Pancreas (tissue), 10 donors: Measurements from ENCODE around the gene RBBP8NL. TPM values are rescaled to one million over a fixed set of nuclear protein-coding genes. Genes with fewer than 3 reads are reported as not detected.
"Not testable (repeated sequence)": the region's sequence is repeated elsewhere in the genome, so short reads cannot be mapped to it uniquely, and the experiment has no call there.

Experiments used
- ATAC-seq, 4 donors: fragments of 200-7000 bp; cut with Tn5 transposase; one replicate each; pipeline versions ENCODE4 v1.8.0 to v1.9.1; 2020; ENCODE audit warnings: mild to moderate bottlenecking in 4 of 4, moderate library complexity in 4 of 4
- DNase-seq, 6 donors: peaks; one replicate each; pipeline ENCODE4 v3.0.0-alpha.2; 2020
- FAIRE-seq: peaks from 2 replicates; lab custom pipeline; 2012; peaks lifted over from hg19 to GRCh38; lab: Jason Lieb, UNC
- H3K27ac ChIP-seq, 4 donors: fragments of 200-600 bp; sonication (generic); 1 replicate in 3 of 4; 2 replicates in 1 of 4; pipeline versions ENCODE4 v1.5.0 to v1.8.0; 2020
- H3K27me3 ChIP-seq, 4 donors: fragments of 200-600 bp; one replicate each; pipeline ENCODE4 v1.8.0; 2021
- H3K36me3 ChIP-seq, 3 donors: fragments of 200-600 bp; sonication (generic) in 1 of 3; one replicate each; pipeline versions ENCODE4 v1.5.0 to v1.8.0; 2020 to 2021
- H3K4me1 ChIP-seq, 3 donors: fragments of 200-600 bp; one replicate each; pipeline ENCODE4 v1.8.0; 2021
- H3K4me3 ChIP-seq, 4 donors: fragments of 200-600 bp; sonication (generic) in 2 of 4; one replicate each; pipeline versions ENCODE4 v1.5.0 to v1.8.0; 2020 to 2021
- H3K9me3 ChIP-seq, 4 donors: fragments of 200-600 bp; one replicate each; pipeline ENCODE4 v1.8.0; 2021
- WGBS, 2 donors: extraction: QIAGEN DNeasy Blood & Tissue Kit; methylation state at CpG; one replicate each; pipeline ENCODE4 v1.1.7; 2013; 5-methylcytosine and 5-hydroxymethylcytosine counted together
- intact Hi-C, 3 donors: fragments of 100-400 bp; cut with DNase I; formaldehyde crosslinking; loops; one replicate each; pipeline versions ENCODE4 v1.11.1 to v1.14.2; 2022
- polyA plus RNA-seq, 2 donors: library from polyadenylated mRNA; stranded (reverse); fragments of 200-250 nt; gene quantifications; one replicate each; pipeline ENCODE4 v1.2.3, GENCODE V29; 2013
- total RNA-seq, 6 donors: library from RNA; stranded (reverse); fragmentation: NEBNext Ultra II Directional in 4 of 6; extraction: Animal tissue kit (Norgen Biotek cat#: 25700) in 4 of 6; gene quantifications; one replicate each; pipeline versions ENCODE4 v1.2.1 to v1.2.4, GENCODE V29; 2021 to 2023
- TF ChIP-seq, protein P1 (sequence below), 4 donors: fragments of 200-600 bp; sonication (generic) in 3 of 4; IDR thresholded peaks; one replicate each; pipeline versions ENCODE4 v1.5.0 to v1.8.0; 2021; ENCODE audit warnings: antibody characterized with exemption in 4 of 4
- donor health status: healthy with polysubstance abuse.
- donor health status: DM: no; HTN: no; CAD: no; lungs with moderate emphysema.
- donor health status: DM: no; HTN: no; CAD: no.
- donor health status: control.
- donor health status: control.
- donor health status: Bipolar disorder and iron deficiency.
- donor health status: DM: yes; HTN: yes; CAD: no.
- donor health status: DM: no; HTN: no; CAD: no.
- donor health status: DM: no; HTN: no; CAD: no.
- donor health status: DM: yes; HTN: yes; CAD: no.

The RBBP8NL gene
- total and polyA plus RNA-seq, 8 donors = 0.66 to 4.8 (median 1.3) TPM

DNA sequence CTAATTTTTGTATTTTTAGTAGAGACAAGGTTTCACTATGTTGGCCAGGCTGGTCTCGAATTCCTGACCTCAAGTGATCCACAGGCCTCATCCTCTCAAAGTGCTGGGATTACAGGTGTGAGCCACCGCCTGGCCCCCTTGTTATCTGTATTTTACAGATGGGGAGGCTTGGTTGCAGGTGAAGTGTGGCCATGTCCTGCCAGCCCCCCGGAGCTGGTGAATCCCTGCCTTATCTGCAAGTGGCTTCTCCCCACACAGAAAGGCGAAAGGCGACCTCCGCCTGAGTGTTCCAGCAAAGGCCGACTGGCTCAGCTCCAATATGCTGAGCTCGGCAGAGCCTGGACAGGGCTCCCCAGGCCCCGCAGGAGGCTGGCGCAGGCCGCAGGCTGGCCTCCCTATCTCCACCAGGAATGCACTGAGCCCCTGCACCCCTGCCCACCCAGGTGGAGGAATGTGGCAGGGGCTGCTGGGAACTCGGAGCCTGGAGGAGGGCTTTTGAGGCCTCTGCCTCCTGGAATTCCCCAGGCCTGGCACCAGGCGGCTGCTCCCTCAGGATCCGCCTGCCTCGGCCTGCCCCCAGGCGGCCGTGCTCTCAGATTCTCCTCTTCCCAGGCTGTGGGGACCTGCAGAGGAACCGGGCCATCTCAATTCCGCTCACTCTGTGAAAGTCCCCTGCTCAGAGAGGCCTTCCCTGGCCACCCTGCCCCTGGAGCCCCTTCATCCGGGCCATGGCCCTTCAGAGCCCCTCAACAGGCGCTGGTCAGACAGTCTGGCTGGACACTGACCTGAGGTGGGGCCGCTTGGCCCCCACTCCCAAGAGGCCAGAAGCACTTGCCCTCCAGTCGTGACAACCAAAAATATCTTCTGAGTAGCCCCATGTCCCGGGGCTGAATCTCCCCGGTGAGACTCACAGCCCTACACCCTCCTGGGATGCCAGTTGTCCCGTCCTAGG, 51.0 kb downstream of the RBBP8NL start:
- peak in 3 of 6 donors; percentile 63 to 77 (median 64) for DNase-seq
- intact Hi-C loops = loop anchor here in 1 of 3 donors (5.0 kb wide), 1 partner anchor 69 kb away; no protein-coding TSS in a partner anchor

DNA sequence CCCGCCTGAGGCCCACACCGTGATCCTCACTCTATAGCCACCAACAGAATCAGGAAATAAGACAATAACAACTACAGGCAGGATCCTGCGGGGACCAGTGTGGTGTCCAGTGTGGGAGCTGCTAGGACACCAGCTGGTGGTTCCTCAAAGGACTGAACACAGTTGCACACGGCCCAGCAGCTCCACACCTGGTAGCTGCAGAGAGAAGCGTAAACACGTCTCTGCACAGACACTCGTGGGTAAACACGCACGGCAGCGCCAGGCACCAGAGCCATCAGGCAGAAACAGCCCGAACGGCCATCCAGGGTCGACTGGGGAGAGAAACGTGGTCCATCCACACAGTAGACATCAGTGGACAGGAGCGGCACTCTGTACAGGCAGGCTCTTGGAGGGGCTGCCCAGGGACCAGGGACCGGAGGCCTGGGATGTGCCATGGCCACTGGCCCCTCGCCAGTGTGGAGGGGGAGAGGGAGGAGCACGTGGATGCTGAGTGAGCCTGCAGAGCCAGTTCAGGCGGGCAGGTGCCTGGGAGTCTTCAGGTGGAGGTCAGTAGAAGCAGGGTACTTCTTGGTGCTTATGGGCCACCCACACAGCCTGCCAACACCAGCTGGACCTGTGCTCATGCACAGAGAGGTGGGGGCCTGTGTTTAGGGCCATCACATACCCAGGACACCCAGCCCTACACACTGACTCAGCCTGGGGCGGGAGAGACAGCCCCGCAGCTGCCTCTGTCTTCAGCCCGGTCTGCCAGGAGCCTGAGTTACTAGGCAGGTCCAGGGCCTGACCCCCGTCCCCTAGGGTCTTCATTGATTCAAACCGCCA, 52.8 kb downstream of the RBBP8NL start:
- H3K4me1 ChIP-seq = peaks cover 0 to 10% (median 5%) of the 10 kb centered on the region in 3 donors
- no peak for FAIRE-seq

More for the DNA sequence above, 51.0 kb downstream of the RBBP8NL start:
- H3K9me3 ChIP-seq = no peaks in the 10 kb centered on the region
- ATAC-seq (peak; percentile 64 to 77 (median 72)), FAIRE-seq (no peak)
- peak overlapping the region; percentile 32 to 63 (median 48) for H3K27ac ChIP-seq
- H3K36me3 ChIP-seq = no peaks in the 10 kb centered on the region
- WGBS, 2 donors = 46 to 51% methylated on average over 26 of the region's 26 CpGs
- peaks cover 0 to 10% (median 5%) of the 10 kb centered on the region in 3 donors for H3K4me1 ChIP-seq
- no peaks in the 10 kb centered on the region for H3K27me3 ChIP-seq
- no peak overlapping the region for H3K4me3 ChIP-seq
- TF ChIP-seq, protein P1, sequence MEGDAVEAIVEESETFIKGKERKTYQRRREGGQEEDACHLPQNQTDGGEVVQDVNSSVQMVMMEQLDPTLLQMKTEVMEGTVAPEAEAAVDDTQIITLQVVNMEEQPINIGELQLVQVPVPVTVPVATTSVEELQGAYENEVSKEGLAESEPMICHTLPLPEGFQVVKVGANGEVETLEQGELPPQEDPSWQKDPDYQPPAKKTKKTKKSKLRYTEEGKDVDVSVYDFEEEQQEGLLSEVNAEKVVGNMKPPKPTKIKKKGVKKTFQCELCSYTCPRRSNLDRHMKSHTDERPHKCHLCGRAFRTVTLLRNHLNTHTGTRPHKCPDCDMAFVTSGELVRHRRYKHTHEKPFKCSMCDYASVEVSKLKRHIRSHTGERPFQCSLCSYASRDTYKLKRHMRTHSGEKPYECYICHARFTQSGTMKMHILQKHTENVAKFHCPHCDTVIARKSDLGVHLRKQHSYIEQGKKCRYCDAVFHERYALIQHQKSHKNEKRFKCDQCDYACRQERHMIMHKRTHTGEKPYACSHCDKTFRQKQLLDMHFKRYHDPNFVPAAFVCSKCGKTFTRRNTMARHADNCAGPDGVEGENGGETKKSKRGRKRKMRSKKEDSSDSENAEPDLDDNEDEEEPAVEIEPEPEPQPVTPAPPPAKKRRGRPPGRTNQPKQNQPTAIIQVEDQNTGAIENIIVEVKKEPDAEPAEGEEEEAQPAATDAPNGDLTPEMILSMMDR (IDR thresholded peaks at IDR 0.05) = no peak

DNA sequence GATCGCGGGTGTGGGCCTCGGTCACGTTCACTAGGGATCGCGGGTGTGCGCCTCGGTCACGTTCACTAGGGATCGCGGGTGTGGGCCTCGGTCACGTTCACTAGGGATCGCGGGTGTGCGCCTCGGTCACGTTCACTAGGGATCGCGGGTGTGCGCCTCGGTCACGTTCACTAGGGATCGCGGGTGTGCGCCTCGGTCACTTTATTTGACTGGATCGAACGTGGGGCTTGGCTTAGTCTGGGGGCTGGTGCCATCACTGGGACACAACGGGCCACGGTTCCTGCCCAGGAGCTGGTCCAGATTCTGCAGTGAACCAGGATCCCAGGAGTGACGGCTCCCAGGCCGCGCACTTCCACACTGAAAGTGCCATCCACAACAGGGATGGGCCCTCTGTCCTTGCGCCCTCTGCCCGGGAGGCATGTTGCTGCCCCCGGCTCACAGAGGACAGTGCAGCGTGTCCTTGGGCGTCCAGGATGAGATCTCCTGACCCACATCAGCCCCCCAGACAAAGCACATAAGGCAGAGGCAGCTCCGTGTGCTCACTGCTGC, 53.6 kb downstream of the RBBP8NL start:
- H3K27ac ChIP-seq, H3K4me3 ChIP-seq, FAIRE-seq, H3K9me3 ChIP-seq, H3K36me3 ChIP-seq, intact Hi-C loops, H3K27me3 ChIP-seq, DNase-seq, ATAC-seq: not testable (repeated sequence)
- H3K4me1 ChIP-seq = peaks cover 5 to 16% (median 7%) of the 10 kb centered on the region in 3 donors
- WGBS, 2 donors = 78 to 86% methylated on average over 24 to 27 of the region's 40 CpGs

More for the DNA sequence above, 52.8 kb downstream of the RBBP8NL start:
- H3K27ac ChIP-seq = no peak overlapping the region
- no peaks in the 10 kb centered on the region for H3K27me3 ChIP-seq
- DNase-seq (no peak), ATAC-seq (peak in 3 of 4 donors; percentile 6 to 12 (median 12))
- TF ChIP-seq, protein P1 (IDR thresholded peaks at IDR 0.05) = no peak
- intact Hi-C loops = loop anchor here in 1 of 3 donors (5.0 kb wide), 1 partner anchor 67 kb away; no protein-coding TSS in a partner anchor
- H3K9me3 ChIP-seq = no peaks in the 10 kb centered on the region
- no peak overlapping the region for H3K4me3 ChIP-seq
- WGBS, 2 donors = 27 to 36% methylated on average over 24 of the region's 24 CpGs
- no peaks in the 10 kb centered on the region for H3K36me3 ChIP-seq

DNA sequence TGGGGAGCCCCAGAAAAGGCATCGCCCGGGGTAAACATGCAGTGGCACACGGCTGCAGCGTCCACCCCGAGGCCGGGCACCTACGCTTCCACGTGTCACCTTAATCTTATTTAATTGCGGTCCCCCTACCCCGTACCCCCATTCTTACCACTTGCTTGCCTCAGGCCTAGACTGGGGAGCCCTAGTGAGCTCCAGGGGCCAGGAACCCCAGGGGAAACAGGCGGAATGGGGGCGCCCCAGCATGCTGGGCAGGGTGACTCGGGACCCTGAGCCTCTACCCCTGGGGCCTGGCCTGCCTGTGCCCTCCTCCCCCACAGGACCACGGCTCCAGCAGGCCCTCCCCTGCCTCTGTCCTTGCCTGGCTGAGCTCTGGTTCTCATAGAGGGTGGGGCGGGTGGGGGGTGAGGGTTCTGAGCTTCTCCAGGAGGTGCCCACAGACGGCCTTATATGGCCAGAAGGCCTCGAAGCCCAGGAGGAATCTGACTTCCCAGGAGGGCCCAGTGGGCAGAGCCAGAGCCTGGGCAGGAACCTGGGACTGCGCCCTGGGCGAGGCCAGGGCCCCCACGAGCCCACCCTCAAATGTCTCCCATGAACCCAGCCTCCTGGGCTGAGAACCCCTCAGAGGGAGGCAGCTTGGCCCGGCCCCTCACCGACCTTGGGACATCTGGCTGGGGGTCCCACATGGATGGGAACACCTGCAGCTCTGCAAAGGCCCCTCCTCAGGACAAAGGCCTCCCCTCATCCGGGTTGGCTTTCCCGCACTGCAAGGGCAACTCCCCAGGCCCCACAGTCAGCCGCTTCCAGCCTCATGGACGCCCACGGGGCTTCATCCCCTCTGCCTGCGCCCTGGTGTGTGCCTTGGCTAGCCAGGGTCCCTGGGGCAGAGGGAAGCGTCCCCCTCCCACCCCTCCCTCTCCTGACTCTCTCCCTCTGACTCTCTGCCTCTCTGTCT, 55.0 kb downstream of the RBBP8NL start:
- DNase-seq (no peak), ATAC-seq (no peak), FAIRE-seq (no peak)
- no peaks in the 10 kb centered on the region for H3K9me3 ChIP-seq
- no peaks in the 10 kb centered on the region for H3K36me3 ChIP-seq
- H3K4me3 ChIP-seq = no peak overlapping the region
- WGBS, 2 donors = 63 to 73% methylated on average over 28 to 29 of the region's 29 CpGs
- TF ChIP-seq, protein P1 (IDR thresholded peaks at IDR 0.05) = no peak
- peaks cover 14 to 23% (median 20%) of the 10 kb centered on the region in 3 donors for H3K4me1 ChIP-seq
- intact Hi-C loops = no loop called here
- no peak overlapping the region for H3K27ac ChIP-seq
- no peaks in the 10 kb centered on the region for H3K27me3 ChIP-seq
